ENCODE data around the gene PRTG.
A peak's percentile ranks its signal among the peaks of the same experiment; 100 is the strongest.
"Not testable (repeated sequence)": the region's sequence is repeated elsewhere in the genome, so short reads cannot be mapped to it uniquely, and the experiment has no call there.

Gene PRTG, protein sequence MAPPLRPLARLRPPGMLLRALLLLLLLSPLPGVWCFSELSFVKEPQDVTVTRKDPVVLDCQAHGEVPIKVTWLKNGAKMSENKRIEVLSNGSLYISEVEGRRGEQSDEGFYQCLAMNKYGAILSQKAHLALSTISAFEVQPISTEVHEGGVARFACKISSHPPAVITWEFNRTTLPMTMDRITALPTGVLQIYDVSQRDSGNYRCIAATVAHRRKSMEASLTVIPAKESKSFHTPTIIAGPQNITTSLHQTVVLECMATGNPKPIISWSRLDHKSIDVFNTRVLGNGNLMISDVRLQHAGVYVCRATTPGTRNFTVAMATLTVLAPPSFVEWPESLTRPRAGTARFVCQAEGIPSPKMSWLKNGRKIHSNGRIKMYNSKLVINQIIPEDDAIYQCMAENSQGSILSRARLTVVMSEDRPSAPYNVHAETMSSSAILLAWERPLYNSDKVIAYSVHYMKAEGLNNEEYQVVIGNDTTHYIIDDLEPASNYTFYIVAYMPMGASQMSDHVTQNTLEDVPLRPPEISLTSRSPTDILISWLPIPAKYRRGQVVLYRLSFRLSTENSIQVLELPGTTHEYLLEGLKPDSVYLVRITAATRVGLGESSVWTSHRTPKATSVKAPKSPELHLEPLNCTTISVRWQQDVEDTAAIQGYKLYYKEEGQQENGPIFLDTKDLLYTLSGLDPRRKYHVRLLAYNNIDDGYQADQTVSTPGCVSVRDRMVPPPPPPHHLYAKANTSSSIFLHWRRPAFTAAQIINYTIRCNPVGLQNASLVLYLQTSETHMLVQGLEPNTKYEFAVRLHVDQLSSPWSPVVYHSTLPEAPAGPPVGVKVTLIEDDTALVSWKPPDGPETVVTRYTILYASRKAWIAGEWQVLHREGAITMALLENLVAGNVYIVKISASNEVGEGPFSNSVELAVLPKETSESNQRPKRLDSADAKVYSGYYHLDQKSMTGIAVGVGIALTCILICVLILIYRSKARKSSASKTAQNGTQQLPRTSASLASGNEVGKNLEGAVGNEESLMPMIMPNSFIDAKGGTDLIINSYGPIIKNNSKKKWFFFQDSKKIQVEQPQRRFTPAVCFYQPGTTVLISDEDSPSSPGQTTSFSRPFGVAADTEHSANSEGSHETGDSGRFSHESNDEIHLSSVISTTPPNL

DNA sequence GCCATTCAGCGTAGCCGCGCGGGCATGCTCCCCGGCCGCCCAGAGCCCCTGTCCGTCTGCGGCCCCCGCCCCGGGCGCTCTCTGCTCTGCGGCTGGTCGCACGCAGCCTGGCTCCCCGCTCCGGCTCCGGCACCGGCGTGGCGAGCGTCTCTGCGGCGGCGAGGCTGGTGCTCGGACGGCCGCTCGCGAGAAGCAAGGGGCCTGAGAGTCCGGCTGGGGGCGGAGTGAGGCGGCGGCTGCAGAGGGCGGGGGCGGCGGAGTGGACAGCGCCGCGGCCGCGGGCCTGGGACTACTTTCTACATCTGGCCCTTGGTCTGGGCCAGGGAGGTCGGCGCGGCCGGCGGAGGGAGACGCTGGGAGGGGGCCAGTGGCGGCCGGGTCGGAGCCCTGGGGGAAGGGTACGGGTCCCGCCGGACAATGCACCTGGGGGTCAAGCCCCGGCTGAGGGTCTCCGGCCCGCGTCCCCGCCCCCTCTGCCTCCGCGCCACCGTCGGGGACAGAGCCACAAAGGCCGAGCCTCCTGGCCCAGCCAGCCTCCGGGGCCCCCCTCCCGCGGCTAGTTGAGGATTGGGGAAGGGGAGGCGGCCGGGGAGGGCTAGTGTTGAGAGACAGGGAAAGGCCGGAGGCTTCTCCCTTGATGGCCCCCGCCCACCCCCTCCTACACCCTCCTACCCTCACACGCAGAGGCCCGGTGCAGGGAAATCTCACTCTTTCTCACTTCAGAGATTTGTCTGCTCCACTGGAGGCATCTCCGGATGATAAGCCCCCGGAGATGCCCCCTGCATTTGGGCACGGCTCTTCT lies at the start of gene PRTG:
PRTG (minus strand) TSS at position 226 of the 802 bp plus-strand sequence; CDS start at position 5, 221 bp downstream.
- peak; percentile 23 for DNase-seq

DNA sequence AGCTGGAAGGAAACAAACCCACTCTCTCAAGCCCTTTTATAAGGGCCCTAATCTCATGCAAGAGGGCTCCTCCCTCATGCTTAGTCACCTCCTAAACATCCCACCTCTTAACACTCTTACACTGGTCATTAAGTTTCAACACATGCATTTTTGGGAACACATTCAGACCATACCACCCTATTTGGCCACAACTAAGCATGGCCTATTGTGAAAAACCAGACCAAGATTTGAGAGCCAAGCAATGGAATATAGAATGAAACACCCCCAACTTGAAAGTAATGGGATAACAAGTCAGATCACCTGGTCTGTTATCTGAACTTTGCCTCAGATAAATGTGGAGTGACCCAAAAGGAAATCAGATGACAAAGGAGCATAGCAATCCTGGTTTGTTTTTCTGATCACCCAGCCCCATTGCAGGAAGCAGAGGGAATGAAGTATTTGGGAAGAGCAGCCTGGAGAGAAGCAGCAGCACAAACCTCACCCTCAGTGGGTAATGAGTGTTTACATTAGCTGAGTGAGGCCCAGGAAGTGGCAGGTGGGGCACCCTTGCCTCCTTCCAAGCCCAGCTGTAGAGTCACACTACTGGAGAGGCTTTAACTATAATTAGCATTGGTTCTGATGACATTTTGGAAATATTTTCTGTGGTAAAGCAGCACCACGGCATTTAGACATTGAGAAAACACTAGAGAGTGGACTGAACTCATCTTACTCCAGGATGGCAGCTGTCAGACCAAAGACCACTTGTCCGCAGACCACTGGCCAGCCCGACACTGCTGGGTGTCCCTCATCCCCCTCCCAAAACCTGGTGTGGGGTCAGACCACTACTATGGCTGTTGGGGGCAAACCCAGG lies 48.8 kb upstream of the PRTG start:
- no peak for DNase-seq

DNA sequence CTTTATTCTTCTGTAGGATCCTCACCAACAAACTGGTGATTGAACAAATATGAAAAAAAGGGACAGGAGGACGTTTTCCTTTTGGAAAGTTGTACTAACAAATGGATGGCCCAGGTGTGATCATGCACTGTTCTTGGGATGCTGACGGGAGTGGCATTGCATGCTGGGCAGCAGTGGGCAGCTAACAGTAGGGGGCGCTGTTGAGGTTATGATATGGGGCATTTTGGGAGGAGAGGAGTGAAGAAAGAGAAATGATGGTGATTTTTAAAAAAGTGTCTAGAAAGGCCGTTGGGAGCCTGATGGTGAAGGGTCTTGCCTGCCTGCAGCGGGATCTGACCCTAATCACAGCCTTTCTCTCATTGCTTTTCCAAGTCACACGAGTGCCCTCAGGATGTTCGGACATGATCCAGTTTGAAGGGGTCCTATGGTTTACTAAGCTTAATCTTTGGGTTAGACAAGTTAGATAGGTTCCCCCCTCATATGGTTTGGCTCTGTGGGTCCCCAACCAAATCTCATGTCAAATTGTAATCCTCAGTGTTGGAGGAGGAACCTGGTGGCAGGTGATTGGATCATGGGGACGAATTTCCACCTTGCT lies 46.2 kb upstream of the PRTG start:
- no peak for DNase-seq

DNA sequence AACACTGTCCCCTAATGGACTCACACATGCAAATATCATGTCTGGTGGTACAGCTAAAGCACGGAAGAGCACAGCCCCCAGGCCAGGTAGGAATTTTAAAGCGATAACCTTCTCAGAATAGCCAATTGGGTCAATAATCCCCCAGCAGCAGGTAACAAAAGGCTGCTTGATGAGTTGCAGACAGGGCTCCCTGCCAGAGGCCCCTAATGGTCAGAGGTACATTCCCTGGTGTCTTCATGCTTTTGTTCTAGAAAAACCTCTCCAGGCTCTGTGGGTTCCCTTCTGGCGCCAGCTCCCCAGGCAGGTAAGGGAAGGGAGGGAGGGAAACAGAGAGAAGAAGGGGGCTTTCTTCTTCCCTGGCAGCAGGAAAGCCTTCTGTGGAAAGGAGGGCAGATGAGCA lies 43.4 kb upstream of the PRTG start:
- no peak for DNase-seq

DNA sequence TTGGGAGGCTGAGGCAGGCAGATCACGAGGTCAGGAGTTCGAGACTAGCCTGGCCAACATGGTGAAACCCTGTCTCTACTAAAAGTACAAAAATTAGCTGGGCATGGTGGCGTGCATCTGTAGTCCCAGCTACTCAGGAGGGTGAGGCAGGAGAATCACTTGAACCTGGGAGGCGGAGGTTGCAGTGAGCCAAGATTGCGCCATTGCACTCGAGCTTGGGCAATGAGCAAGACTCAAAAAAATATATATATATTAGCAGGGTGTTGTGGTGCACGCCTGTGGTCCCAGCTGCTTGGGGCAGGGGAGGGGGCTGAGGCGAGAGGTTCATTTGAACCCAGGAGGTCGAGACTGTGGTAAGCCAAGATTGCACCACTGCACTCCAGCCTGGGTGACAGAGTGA lies 42.6 kb upstream of the PRTG start:
- not testable (repeated sequence) for DNase-seq

DNA sequence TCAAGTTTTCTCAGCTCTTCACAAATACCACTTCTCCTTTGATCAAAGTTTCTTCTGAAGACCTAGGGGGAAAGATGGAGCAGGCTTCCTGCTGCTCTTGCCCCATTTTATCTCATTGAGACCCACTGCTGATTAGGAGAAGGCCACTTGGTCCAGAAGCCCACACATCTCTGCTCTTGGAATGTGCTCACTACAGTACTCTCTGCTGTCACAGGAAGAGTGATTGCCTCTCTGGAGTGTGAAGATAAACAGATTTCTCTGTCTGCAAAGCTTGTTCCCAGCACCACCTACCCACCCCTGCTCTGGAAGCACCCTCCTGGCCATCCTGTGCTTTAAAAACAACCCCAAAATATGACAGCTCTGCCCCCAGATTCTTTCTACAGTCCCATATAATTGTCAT lies 41.3 kb upstream of the PRTG start:
- no peak for DNase-seq

DNA sequence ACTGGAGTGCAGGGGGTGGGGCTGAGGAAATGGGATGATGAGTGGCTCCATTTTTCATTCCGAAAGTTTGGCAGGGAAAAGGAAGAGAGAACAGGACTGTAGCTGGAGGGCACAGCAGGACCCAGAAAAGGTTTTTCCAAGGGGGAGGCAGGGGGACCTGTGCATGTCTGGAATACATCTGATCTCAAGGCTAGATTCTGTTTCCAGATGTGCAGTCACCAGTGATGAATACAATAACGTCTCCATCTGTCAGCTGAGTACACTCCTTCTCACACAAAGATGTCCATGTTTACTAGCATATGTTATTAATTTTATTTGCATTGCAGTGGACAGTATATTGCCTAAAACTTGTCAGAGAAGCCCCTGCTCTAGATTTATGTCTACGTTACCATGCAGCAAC lies 39.9 kb upstream of the PRTG start:
- DNase-seq, result no peak

DNA sequence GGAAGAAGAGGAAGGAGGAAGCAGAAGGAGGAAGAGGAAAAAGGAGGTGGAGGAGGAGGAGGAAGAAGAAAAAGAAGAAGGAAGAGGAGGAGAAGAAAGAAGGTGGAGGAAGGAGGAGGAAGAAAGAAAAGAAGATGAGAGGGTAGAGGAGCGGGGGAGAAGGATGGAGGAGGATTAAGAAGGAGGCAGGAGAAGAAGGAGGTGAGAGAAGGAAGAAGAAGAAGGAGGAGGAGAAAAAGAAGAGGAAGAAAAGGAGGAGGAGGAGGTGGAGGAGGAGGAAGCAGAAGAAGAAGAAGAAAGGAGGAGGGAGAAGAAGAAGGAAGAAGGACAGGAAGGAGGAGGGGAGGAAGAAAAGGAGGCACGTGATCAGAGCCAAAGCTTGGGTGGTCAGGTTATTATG lies 37.3 kb upstream of the PRTG start:
- DNase-seq, result no peak

DNA sequence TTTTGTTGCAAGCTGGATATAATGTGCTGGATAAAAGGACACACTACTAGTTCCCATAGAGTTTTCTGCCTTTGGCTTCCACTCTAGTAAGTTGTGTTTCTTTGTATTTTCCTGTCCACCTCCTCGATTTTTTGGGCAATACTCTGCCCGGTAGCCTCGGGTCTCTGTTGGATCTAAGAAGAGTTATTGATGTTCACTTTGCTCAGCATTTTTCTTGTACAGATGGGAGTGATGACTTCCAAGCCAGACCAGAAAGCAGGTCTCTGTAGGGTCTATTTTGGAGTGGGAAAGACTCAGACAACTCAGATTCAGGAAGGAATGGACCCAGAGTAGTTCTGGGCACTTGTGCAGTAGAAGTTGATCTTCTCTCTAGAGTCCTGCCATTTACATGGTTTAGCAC lies 36.0 kb upstream of the PRTG start:
- DNase-seq, result no peak

DNA sequence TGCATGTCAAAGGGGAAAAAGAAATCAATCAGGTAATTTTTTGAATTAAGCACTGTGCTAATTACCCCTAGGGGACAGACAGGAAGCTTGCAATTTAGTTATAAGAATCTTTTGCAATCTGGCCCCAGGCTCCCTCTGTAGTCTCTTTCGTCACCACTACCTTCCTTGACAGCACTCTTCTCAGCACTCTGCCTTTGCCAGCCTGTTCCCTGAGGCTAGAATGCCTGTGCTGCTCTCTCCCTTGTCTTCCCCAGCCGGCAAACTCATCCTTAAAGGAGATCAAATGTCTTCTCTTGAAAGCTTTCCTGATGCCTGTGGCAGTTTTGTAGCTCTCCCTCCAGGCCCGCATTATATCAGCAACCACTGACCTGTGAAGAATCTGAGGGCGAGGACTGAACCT lies 32.4 kb upstream of the PRTG start:
- DNase-seq, result no peak

DNA sequence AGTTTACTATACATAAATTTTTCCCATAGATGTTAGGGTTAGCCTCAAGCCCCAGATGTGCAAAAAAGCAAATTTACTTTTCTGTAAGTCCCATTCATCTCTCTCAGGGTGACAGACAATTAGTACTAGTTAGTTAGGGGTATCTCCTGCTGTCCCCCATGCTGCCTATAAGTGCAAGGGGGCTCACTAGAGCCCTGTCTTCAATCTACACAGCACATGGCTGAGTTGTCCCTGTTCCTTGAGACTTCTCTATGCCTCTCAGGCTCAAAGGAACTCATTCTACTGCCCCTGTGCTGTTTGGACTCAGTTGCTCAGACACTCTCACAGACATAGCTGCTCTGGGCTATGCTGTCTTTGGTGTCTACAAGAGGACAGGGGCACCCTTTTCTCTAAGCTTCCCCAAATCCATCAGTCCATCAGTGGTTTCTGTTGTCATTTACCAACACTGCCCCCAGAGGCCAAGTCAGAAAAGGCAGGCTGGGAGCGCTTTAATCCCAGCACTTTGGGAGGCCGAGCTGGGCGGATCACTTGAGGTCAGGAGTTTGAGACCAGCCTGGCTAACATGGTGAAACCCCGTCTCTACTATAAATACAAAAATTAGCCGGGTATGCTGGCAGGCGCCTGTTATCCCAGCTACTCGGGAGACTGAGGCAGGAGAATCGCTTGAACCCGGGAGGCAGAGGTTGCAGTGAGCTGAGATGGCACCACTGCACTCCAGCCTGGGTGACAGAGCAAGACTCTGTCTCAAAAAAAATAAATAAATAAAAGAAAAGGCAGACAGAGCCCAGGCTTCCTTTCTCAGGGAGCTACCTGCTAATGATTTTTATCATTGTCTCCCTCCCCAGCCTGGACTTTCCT lies 31.4 kb upstream of the PRTG start:
- DNase-seq, result no peak

DNA sequence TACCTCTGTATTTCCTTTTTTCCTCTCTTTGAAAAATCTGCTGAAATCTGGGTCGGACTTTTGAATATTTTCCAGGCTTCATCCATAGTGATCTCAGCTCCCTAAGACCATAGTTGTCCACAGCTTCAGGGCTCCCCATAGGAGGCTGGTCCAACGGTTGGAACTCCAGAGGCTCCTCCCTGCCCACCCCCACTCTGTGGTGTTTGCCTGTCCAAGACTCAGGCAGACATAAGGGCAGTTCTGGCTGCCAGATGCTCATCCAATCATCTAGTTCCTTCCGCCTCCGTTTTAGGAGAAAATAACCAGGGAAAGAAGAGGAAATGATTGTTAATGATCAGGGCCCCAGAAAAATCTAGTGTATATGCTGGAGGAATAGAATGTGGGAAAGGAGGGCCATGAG lies 27.9 kb upstream of the PRTG start:
- no peak for DNase-seq

DNA sequence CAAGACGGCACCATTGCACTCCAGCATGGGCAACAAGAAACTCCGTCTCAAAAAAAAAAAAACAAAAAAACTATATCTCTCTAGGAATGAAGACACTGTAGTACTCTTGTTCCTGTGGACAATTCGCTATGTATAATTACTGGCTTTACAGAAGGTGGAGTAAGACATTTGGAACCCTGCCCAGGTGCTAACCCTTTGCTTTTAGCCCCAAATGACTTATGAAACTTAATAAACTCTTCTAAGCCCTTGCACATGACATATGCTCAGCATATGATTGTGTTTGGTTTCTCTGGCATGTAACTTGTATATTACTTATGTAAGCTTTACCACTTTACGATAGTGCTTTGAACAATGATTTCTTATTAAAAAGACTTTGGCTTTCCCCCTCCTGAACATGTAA lies 27.3 kb upstream of the PRTG start:
- no peak for DNase-seq

DNA sequence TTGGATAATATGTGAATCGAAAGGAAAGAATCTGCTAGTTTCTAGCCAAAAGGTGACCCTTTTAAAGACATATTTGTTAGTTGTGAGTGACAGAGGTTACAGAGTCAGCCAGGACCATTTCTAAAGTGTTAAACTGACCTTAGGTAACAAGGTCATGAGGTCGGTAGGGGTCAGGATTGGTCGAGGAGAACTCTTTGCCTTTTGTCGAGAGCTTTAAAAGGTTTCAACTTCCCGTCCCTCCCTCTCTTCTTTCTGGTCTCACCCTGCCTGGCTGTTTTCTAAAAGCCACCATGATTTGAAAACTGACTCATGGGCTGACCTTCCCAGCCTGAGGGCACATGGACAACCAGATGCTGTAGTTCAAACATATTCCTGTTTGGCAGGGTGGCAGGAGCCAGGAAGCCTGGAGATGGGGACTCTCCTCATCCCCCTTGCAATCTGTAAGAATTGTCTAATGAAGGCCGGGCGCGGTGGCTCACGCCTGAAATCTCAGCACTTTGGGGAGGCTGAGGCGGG lies 25.8 kb upstream of the PRTG start:
- DNase-seq, result no peak

DNA sequence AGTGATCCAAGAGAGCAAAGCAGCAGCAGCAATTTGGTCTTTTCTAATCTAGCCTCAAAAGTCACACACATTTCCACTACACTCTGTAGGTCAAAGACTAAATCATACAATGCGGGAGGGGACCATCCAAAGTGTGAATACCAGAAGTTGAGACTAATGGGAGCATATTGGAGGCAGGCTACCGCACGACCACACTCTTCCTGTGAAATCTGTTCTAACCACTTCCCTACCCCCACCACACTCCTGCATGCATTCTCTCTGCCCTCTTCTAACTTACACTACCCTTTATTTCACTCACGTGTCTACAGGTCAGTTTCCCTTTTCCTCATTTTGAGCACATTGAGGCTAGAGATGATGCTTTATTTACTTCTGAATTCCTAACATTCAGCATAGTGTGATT lies 23.7 kb upstream of the PRTG start:
- no peak for DNase-seq

DNA sequence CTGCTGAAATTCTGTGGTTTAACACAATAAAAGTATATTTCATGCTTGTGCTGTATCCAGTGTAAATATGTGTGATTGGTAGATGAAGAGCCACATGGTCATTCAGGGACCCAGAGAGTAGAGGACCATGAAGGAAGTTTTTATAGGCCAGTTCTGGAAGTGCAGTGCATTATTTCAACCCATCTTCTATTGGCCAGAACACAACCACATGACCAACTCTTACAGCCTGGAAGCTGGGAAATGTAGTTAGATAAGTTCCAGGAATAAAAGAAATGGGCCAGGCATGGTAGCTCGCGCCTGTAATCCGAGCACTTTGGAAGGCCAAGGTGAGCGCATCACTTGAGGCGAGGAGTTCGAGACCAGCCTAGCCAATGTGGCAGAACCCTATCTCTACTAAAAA lies 21.4 kb upstream of the PRTG start:
- no peak for DNase-seq

DNA sequence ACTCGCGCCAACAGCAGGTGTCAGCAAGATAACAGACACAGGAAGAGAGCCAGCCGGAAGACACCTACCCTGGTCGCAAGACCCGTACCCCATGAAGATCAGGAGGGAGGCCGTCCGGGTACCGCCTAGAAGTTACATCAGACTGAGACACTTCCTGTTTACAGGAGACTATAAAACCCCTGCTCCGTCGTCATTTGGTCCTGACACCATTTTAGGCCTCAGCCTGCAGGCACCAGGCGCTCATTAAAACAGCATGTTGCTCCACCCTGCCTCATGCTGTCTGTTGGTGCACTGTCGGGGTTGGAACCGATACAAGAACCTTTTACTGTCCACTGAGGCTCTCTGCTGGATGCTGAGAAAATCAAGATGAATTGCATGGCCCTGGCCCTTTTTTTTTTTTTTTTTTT lies 15.6 kb upstream of the PRTG start:
- no peak for DNase-seq

DNA sequence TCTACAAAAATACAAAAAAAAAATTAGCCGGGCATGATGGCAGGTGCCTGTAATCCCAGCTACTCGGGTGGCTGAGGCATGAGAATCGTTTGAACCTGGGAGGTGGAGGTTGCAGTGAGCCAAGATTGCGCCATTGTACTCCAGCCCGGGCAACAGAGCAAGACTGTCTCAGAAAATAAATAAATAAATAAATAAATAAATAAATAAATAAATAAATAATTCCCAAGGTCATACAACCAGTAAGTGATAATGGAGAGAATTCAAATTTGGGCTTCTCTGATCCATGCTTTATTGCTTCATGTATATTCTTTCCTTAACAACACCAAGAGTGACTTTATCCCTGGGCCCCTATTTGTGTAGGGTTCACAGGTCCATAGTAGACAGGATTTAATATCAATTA lies 10.5 kb upstream of the PRTG start:
- DNase-seq, result not testable (repeated sequence)

DNA sequence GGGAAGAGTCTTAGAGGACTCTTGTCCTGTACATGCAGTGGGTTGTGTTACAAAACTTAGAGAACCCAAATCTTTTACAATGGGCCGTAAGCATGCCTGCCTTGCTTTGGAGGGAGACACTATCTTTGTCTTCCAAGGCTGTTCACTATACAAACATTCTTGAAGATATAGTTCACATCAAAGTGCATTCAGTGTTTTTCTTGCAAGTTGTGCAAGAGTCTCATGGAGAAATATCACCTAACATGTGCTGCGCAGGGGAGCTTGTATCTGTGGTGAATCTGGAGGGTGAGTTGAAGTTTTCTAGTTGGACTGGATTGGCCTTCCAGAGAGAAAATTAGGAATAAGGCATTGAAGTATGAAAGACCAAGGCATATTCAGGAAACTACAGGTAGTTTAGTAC lies 7.8 kb upstream of the PRTG start:
- no peak for DNase-seq
